ENCODE results near the gene DIAPH2.

DNA sequence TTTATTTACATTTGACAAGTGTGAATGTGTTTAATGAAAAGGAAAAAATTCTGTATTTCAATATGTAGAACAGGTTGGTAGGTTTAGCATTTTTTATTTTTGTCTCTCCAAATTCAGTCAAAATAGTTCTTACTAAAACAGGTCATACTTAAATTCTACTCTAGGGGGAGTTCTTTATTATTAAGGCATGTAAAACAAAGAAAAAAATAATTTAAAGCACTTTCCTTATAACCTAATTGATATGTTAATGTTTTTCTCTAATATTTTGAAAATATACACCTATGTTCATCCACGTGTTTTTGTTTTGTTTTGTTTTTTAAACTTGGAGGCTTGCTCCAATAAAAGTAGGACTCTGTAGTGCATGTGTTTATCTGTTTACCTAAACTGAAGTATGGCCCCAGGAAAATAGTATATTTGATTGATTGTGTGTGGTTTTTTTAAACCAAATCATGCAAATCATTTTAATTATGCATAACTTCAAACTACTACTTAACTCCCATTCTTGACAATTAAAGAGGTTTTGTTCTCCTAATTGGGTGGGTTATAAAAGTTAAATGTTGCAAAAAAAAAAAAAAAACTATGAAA, 761.7 kb downstream of the DIAPH2 start:
- TF ChIP-seq, protein P1, sequence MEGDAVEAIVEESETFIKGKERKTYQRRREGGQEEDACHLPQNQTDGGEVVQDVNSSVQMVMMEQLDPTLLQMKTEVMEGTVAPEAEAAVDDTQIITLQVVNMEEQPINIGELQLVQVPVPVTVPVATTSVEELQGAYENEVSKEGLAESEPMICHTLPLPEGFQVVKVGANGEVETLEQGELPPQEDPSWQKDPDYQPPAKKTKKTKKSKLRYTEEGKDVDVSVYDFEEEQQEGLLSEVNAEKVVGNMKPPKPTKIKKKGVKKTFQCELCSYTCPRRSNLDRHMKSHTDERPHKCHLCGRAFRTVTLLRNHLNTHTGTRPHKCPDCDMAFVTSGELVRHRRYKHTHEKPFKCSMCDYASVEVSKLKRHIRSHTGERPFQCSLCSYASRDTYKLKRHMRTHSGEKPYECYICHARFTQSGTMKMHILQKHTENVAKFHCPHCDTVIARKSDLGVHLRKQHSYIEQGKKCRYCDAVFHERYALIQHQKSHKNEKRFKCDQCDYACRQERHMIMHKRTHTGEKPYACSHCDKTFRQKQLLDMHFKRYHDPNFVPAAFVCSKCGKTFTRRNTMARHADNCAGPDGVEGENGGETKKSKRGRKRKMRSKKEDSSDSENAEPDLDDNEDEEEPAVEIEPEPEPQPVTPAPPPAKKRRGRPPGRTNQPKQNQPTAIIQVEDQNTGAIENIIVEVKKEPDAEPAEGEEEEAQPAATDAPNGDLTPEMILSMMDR (IDR thresholded peaks at IDR 0.05 in 4 of 5, conservative IDR thresholded peaks at IDR 0.05 in 1 of 5) = peak in 1 of 5 experiments; percentile 28
- no peak for TF ChIP-seq POLR2A (IDR thresholded peaks at IDR 0.05)
